OCI-LY7 (cell line): ENCODE measurements around the gene FOXE3. TPM values are rescaled to one million over a fixed set of nuclear protein-coding genes. Genes with fewer than 3 reads are reported as not detected.
"Not testable (repeated sequence)": the region's sequence is repeated elsewhere in the genome, so short reads cannot be mapped to it uniquely, and the experiment has no call there.

Experiments used
- BruUV-seq: library from RNA; stranded (reverse); fragments of 400-500 nt; replicated peaks from 2 replicates; lab custom pipeline; 2021; lab: Mats Ljungman, UMichigan
- CTCF ChIA-PET: fragments of 300-600 bp; sonication (Branson Sonifier 250); formaldehyde crosslinking; loops from one replicate; lab custom pipeline; 2022; ENCODE audit warnings: antibody characterized with exemption; ENCODE audit not compliant: unreplicated experiment; lab: Charles Lee
- POLR2A ChIA-PET: fragments of 300-600 bp; sonication (Branson Sonifier 250); formaldehyde crosslinking; loops from one replicate; lab custom pipeline; 2022; ENCODE audit warnings: antibody characterized with exemption; lab: Charles Lee
- DNase-seq: peaks from one replicate; pipeline ENCODE4 v3.0.0-alpha.2; 2015; ENCODE audit warnings: low spot score
- H2AFZ ChIP-seq: fragments of 200-600 bp; sonication (generic), shearing (Covaris generic); 2 replicates; pipeline ENCODE4 v1.6.1; 2014; ENCODE audit warnings: mild to moderate bottlenecking, antibody characterized with exemption, low read length, moderate library complexity
- H3K27ac ChIP-seq: fragments of 200-600 bp; sonication (generic); 2 replicates; pipeline ENCODE4 v1.5.1; 2014; ENCODE audit warnings: mixed run types, low read depth, mild to moderate bottlenecking, moderate library complexity, low read length, inconsistent platforms; ENCODE audit not compliant: poor library complexity, severe bottlenecking
- H3K36me3 ChIP-seq: fragments of 200-600 bp; sonication (generic); 2 replicates; pipeline ENCODE4 v1.6.1; 2014; ENCODE audit warnings: mild to moderate bottlenecking, antibody characterized with exemption, low read length, moderate library complexity, mixed read lengths; ENCODE audit not compliant: insufficient read depth
- H3K4me1 ChIP-seq: fragments of 200-600 bp; sonication (generic); 2 replicates; pipeline ENCODE4 v1.5.1; 2014; ENCODE audit warnings: mild to moderate bottlenecking, low read length; ENCODE audit not compliant: insufficient read depth, poor library complexity, severe bottlenecking
- H3K4me2 ChIP-seq: fragments of 200-600 bp; sonication (generic); 2 replicates; pipeline ENCODE4 v1.6.1; 2014; ENCODE audit warnings: mild to moderate bottlenecking, low read length
- H3K4me3 ChIP-seq: fragments of 200-600 bp; sonication (generic); 2 replicates; pipeline ENCODE4 v1.5.1; 2014; ENCODE audit warnings: mild to moderate bottlenecking, low read depth, low read length; ENCODE audit not compliant: poor library complexity, severe bottlenecking
- H3K79me2 ChIP-seq: fragments of 200-600 bp; sonication (generic); 2 replicates; pipeline ENCODE4 v1.6.1; 2016; ENCODE audit warnings: low read depth, mild to moderate bottlenecking, low read length, moderate library complexity, mixed read lengths; ENCODE audit not compliant: insufficient read depth
- H3K9me2 ChIP-seq: fragments of 200-600 bp; sonication (generic); 2 replicates; pipeline ENCODE4 v1.6.1; 2016; ENCODE audit warnings: mild to moderate bottlenecking, low read length, mixed read lengths; ENCODE audit not compliant: insufficient read depth
- H3K9me3 ChIP-seq: fragments of 200-600 bp; sonication (generic); 2 replicates; pipeline ENCODE4 v1.6.1; 2014; ENCODE audit warnings: mild to moderate bottlenecking, mixed run types, low read length, mixed read lengths
- H4K20me1 ChIP-seq: fragments of 200-600 bp; sonication (generic); 2 replicates; pipeline ENCODE4 v1.6.1; 2014; ENCODE audit warnings: mild to moderate bottlenecking, antibody characterized with exemption, low read length, moderate library complexity, mixed read lengths; ENCODE audit not compliant: insufficient read depth
- CTCF ChIP-seq: fragments of 200-600 bp; sonication (generic); conservative IDR thresholded peaks from 2 replicates; pipeline ENCODE4 v1.5.1; 2014; ENCODE audit warnings: mild to moderate bottlenecking, antibody characterized with exemption, low read length, moderate library complexity, mixed read lengths
- EZH2phosphoT487 ChIP-seq: fragments of 200-600 bp; sonication (generic); IDR thresholded peaks from 2 replicates; pipeline ENCODE4 v1.6.1; 2018; ENCODE audit warnings: low read depth, borderline replicate concordance, mild to moderate bottlenecking, mixed run types, antibody characterized with exemption, low read length, moderate library complexity, mixed read lengths
- intact Hi-C: fragments of 100-400 bp; cut with micrococcal nuclease; formaldehyde crosslinking; loops from one replicate; pipeline ENCODE4 v1.10.0; 2022; ENCODE audit not compliant: unreplicated experiment
- total RNA-seq, 2 experiments: library from RNA; depleted of rRNA in 1 of 2; stranded (reverse); fragments of >200 nt in 1 of 2; shearing (Covaris generic) in 1 of 2; gene quantifications; 2 replicates each; pipeline ENCODE4 v1.2.3, GENCODE V29; 2014 to 2022

The FOXE3 gene
- total RNA-seq, 2 experiments from 2014 or later, result not detected

- Histone ChIP-seq H2AFZ (no peak overlapping the region), H3K4me1 (no peaks in the 10 kb centered on the region), H3K4me2 (no peak overlapping the region), H3K27ac (no peak overlapping the region), H3K36me3 (no peaks in the 10 kb centered on the region), H3K9me2 (no peaks in the 10 kb centered on the region), H3K9me3 (no peaks in the 10 kb centered on the region), H3K79me2 (no peaks in the 10 kb centered on the region), H4K20me1 (no peaks in the 10 kb centered on the region), H3K4me3 (no peak overlapping the region)
- intact Hi-C loops, result no loop called here
- POLR2A ChIA-PET, result no interaction called here
- DNase-seq, result no peak
- BruUV-seq, result no TSS peak
- CTCF ChIA-PET, result no interaction called here
- no peak for TF ChIP-seq EZH2phosphoT487
- TF ChIP-seq CTCF, result no peak
Observed at GRCh38 chr1:47452426-47452825, 36.3 kb downstream of the FOXE3 start.

GRCh38 chr1:47453910-47454309 lies 37.8 kb downstream of the FOXE3 start:
- H3K36me3 ChIP-seq, intact Hi-C loops, H3K27ac ChIP-seq, BruUV-seq, CTCF ChIA-PET, H2AFZ ChIP-seq, H3K9me2 ChIP-seq, POLR2A ChIA-PET, H4K20me1 ChIP-seq, H3K4me3 ChIP-seq, H3K79me2 ChIP-seq, H3K4me1 ChIP-seq, H3K4me2 ChIP-seq, H3K9me3 ChIP-seq: not testable (repeated sequence)
- peak; percentile 13 for DNase-seq

GRCh38 chr1:47456250-47456649 lies 40.2 kb downstream of the FOXE3 start:
- DNase-seq, result no peak
- H3K79me2 ChIP-seq, result no peaks in the 10 kb centered on the region
- H3K4me2 ChIP-seq, result no peak overlapping the region
- H3K9me2 ChIP-seq, result no peaks in the 10 kb centered on the region
- no TSS peak for BruUV-seq
- H3K36me3 ChIP-seq, result no peaks in the 10 kb centered on the region
- no peaks in the 10 kb centered on the region for H3K9me3 ChIP-seq
- TF ChIP-seq CTCF, result no peak
- no peak for TF ChIP-seq EZH2phosphoT487
- H2AFZ ChIP-seq, result no peak overlapping the region
- H4K20me1 ChIP-seq, result no peaks in the 10 kb centered on the region
- H3K4me3 ChIP-seq, result no peak overlapping the region
- no peaks in the 10 kb centered on the region for H3K4me1 ChIP-seq
- POLR2A ChIA-PET, result no interaction called here
- CTCF ChIA-PET, result no interaction called here
- no peak overlapping the region for H3K27ac ChIP-seq
- intact Hi-C loops, result no loop called here

- H3K4me2 ChIP-seq, H3K4me3 ChIP-seq, H3K9me2 ChIP-seq, H2AFZ ChIP-seq, DNase-seq, BruUV-seq, H3K27ac ChIP-seq, H3K79me2 ChIP-seq, H3K36me3 ChIP-seq, H3K9me3 ChIP-seq, intact Hi-C loops, POLR2A ChIA-PET, H4K20me1 ChIP-seq, CTCF ChIA-PET, H3K4me1 ChIP-seq: not testable (repeated sequence)
Observed at GRCh38 chr1:47457547-47457946, 41.5 kb downstream of the FOXE3 start.
